HG02870 (cell line): ENCODE measurements around the gene DUOX1.
"Not testable (repeated sequence)": the region's sequence is repeated elsewhere in the genome, so short reads cannot be mapped to it uniquely, and the experiment has no call there.

Experiments
- ATAC-seq: cut with Tn5 transposase; IDR thresholded peaks from one replicate; pipeline ENCODE4 v1.9.1; 2021; ENCODE audit warnings: mild to moderate bottlenecking, moderate library complexity; ENCODE audit not compliant: unreplicated experiment

DUOX1 gene

GRCh38 chr15:45129651-45130129 is at the start of gene DUOX1, which contains the start of gene DUOXA1:
DUOX1 (plus strand) TSS chr15:45129994; CDS start chr15:45131967, 1,973 bp downstream.
DUOXA1 (minus strand) TSS chr15:45129879; CDS start chr15:45123014, 6,865 bp downstream.
- ATAC-seq, result no peak

- not testable (repeated sequence) for ATAC-seq
Measured at GRCh38 chr15:45080593-45080992, 49.2 kb upstream of the DUOX1 start.

DNA sequence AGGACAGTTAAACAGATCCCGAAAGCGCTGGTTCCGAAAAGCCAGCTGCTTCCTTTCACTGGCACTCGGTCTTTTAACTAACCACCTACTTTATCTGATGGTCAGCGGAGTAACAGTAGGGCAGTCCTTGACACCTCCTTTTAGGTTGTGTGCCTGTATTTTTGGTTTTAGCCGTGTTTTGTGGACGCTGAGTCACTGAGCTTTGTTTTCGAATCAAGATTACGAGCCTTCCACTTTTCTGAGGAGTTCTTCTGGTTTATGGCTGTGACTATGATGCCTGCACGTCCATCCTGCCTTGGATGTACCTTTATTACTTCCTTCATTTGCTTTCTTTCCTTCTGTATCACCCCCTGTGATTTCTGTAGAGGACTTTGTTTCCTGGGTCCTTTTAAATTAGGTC is 47.4 kb upstream of the DUOX1 start:
- not testable (repeated sequence) for ATAC-seq

DNA sequence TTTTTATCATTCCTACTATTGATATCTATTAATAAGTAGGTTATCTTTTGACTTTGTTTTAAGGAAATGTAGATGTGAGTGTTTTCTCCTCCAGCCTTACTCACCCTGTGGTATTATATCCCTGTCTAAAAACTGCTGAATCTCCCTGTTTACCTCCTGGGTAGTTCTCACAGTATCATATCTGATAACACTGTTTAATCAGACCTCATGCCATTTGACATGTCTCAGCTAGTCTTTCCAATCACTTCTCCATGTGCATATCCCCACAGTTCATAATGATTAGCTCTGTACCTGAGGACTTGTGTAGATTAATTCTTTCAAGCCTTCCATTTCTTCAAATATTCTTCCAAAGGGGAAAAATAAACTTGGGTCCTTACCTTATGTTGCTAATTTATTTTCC is 46.6 kb upstream of the DUOX1 start:
- ATAC-seq, result no peak

DNA sequence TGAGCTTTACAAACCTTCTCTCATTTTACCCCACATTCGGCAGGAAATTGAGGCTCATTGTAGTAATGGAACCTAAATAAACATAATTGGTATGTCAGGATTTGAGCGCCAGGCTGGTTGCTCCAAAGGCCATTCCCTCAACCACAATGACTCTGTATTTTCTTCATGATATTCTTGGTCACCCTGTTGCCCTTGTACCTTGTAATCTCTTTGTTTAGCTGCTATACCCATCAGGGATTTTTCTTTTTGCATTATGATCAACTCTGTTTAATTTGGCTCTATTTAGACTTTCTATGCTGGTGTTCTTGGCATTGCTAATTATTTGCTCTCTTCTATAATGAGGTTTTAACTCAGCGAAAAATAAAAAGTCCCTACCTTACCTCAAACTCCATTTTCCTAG is 45.6 kb upstream of the DUOX1 start:
- ATAC-seq, result no peak

DNA sequence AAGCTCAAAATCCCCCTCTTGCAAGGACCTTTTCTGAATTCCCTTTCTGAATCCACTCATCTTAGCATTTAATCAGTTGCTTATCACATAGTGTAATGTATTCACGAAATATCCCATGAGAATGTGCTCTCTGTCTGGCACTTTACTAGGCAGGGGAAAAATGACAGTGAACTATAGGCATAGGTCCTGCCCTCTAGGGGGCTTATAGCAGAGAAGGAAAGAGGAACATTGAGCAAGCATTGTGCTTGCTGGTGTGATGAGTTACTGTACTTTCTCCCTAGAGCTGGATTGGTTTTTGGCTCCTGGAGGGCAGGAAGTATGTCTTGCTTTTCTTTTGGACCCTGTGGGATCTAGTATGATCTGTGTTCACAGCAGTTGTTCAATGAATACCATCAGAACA is 42.3 kb upstream of the DUOX1 start:
- no peak for ATAC-seq

DNA sequence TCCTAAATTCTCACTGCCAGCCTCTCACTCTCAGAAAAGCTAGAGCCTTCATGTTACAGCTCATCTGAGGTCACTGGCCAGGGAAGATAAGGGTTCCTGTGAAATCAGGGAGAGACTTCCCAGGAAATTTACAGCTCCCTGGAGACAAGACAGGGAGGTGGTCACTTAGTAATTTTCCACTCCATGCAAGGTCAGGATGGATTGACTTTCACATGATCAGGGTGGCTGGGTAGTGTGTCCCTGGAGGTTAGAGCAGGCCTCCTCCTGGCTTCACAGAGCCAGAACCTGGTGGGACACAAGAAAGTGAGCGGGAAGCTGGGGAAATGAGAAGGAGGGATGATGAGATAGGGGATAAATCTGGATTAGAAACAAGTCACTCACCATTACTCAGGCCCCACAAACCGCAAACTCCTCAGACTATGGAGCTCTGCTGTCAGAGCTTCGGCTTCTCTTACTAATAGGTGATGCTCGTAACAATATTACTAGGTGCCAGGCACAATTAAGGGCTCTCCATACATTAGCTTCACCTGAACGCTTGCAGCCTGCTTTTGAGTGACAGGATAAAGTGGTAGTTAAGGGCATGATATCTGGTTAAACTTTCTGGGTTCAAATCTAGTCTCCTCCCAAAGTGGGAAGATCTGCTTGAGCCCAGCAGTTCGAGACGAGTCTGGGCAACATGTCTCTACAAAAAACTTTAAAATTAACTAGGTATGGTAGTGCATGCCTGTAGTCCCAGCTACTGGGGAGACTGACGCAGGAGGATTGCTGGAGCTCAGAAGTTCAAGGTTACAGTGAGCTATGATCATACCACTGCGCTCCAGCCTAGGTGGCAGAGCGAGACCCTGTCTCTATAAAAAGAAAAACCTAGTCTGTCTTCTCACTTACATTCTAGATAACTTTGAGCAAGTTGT is 40.7 kb upstream of the DUOX1 start:
- ATAC-seq, result no peak

- ATAC-seq, result no peak
Measured at GRCh38 chr15:45089712-45090373, 40.0 kb upstream of the DUOX1 start.

GRCh38 chr15:45091161-45091560 is 38.6 kb upstream of the DUOX1 start:
- no peak for ATAC-seq

DNA sequence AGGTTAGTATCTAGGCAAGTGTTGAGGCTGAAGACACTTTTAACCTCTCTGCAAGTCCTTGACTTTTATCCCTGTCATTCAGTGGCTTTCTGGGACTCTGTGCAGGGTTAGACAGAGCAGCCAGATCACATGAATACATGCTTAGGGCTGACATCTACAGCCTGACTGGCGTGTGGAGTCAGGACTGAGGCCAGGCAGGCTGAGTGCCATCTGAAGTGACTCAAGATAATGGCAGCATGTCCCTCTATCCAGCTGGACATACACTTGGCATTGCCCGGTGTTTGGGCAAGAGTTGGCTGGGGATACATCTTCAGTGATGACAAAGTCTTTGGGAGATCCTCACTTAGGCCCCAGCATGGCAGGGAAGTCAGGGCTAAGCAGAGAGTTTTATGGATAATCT is 38.2 kb upstream of the DUOX1 start:
- ATAC-seq, result no peak

- ATAC-seq, result no peak
Measured at GRCh38 chr15:45093013-45093412, 36.8 kb upstream of the DUOX1 start.

GRCh38 chr15:45093622-45094357 is 36.0 kb upstream of the DUOX1 start:
- no peak for ATAC-seq

- no peak for ATAC-seq
Measured at GRCh38 chr15:45094358-45094730, 35.5 kb upstream of the DUOX1 start.

DNA sequence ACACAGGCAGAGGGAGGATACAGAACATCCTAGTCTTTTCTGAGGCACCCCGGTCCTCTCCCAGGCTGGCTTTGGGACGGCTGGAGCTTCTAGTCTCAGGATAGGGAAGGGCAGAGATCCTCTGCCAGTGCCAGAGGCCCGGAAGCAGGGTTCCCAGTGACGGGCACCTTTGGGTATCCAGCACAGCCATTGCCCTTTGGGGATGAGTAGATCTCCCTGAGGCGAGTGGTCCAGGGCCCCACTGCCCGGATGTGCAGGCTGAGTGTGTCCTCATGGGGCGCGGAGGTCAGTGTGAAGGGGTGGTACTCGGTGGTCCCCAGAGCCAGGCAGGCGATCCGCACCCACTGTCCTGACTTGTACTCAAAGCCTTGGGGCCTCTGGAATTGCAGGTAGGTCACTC is 34.1 kb upstream of the DUOX1 start:
- no peak for ATAC-seq

- no peak for ATAC-seq
Measured at GRCh38 chr15:45097466-45097865, 32.3 kb upstream of the DUOX1 start.

DNA sequence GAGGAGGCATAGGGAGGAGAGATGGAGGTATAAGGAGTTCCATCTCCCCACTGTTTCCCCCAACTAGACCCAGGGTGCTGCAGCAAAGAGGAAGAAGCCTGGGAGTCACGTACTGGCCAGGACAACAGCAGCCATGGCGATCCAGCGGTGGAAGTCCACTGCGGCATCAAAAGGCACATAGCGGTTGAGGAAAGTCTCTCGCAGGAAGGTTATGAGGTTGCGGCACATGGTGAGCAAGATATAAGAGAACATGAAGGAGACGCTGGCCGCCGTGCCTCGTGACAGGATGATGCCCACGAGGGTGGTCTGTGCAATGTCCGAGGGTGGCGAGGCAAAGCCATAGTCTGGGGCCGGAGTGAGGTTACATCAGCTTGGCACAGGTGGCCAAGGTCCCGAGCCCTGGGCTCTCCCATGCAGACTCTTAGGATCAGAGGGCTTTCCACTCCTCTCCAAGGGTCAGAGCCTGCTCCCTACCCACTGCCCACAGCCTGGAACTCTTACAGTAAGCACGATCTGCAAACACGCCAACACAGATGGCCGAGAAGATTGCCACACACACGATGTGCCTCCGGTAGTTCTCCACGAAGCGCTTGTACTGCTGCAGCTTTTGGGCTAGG is 30.1 kb upstream of the DUOX1 start:
- ATAC-seq, result no peak

GRCh38 chr15:45100884-45101625 is 28.7 kb upstream of the DUOX1 start:
- ATAC-seq, result no peak

- ATAC-seq, result no peak
Measured at GRCh38 chr15:45101749-45102148, 28.0 kb upstream of the DUOX1 start.

- ATAC-seq, result no peak
Measured at GRCh38 chr15:45102226-45102625, 27.6 kb upstream of the DUOX1 start.

GRCh38 chr15:45104170-45104569 is 25.6 kb upstream of the DUOX1 start:
- not testable (repeated sequence) for ATAC-seq
